HG03354 (cell line): Measurements from ENCODE around the gene CFAP68.
"Not testable (repeated sequence)": the region's sequence is repeated elsewhere in the genome, so short reads cannot be mapped to it uniquely, and the experiment has no call there.

Experiments
- ATAC-seq: cut with Tn5 transposase; IDR thresholded peaks from one replicate; pipeline ENCODE4 v1.9.1; 2021; ENCODE audit warnings: mild to moderate bottlenecking; ENCODE audit not compliant: unreplicated experiment, poor library complexity, severe bottlenecking

CFAP68 gene

GRCh38 chr11:111913997-111914396 lies 34.7 kb downstream of the CFAP68 start:
- ATAC-seq: no peak

GRCh38 chr11:111916768-111917167 lies 37.4 kb downstream of the CFAP68 start:
- ATAC-seq: no peak

GRCh38 chr11:111917312-111917711 lies 38.0 kb downstream of the CFAP68 start:
- ATAC-seq: no peak

GRCh38 chr11:111917788-111918187 lies 38.4 kb downstream of the CFAP68 start:
- ATAC-seq: no peak

- no peak for ATAC-seq
Observed at GRCh38 chr11:111918390-111919256, 39.3 kb downstream of the CFAP68 start, which contains the start of gene C11orf52. Gene C11orf52 (plus strand): TSS chr11:111918913. CDS start chr11:111918973, 60 bp downstream.

- no peak for ATAC-seq
Observed at GRCh38 chr11:111920908-111921307, 41.6 kb downstream of the CFAP68 start.

GRCh38 chr11:111921541-111922230 lies 42.3 kb downstream of the CFAP68 start:
- no peak for ATAC-seq

- no peak for ATAC-seq
Observed at GRCh38 chr11:111922803-111923202, 43.5 kb downstream of the CFAP68 start.

- ATAC-seq: no peak
Observed at GRCh38 chr11:111923351-111923788, 44.0 kb downstream of the CFAP68 start.

- ATAC-seq: no peak
Observed at GRCh38 chr11:111923951-111924350, 44.6 kb downstream of the CFAP68 start.

GRCh38 chr11:111925953-111926352 lies 46.6 kb downstream of the CFAP68 start:
- ATAC-seq: no peak

GRCh38 chr11:111926505-111927391 lies 47.4 kb downstream of the CFAP68 start:
- ATAC-seq: peak; percentile 89

GRCh38 chr11:111930472-111930871 lies 51.1 kb downstream of the CFAP68 start:
- no peak for ATAC-seq

GRCh38 chr11:111932611-111932950 lies 53.2 kb downstream of the CFAP68 start:
- no peak for ATAC-seq

GRCh38 chr11:111933176-111933575 lies 53.8 kb downstream of the CFAP68 start:
- ATAC-seq: not testable (repeated sequence)

GRCh38 chr11:111933872-111934271 lies 54.5 kb downstream of the CFAP68 start:
- no peak for ATAC-seq

GRCh38 chr11:111934306-111934705 lies 55.0 kb downstream of the CFAP68 start:
- no peak for ATAC-seq
